Cardiac muscle cell (in vitro differentiated cells and primary cell): ENCODE data around the gene GSE1. TPM values are rescaled to one million over a fixed set of nuclear protein-coding genes. Genes with fewer than 3 reads are reported as not detected.

Experiments used
- DNase-seq, 2 donors: peaks; one replicate each; pipeline versions ENCODE4 v3.0.0 to v3.0.0-alpha.2; 2010 to 2017; ENCODE audit warnings: low read depth in 1 of 2, low spot score in 1 of 2
- H3K27ac ChIP-seq: fragments of 200-600 bp; sonication (generic); 2 replicates; pipeline ENCODE4 v1.5.1; 2016
- H3K27me3 ChIP-seq: fragments of 200-600 bp; sonication (generic); 2 replicates; pipeline ENCODE4 v1.6.0; 2016; ENCODE audit warnings: control low read depth
- H3K36me3 ChIP-seq: fragments of 200-600 bp; sonication (generic); 2 replicates; pipeline ENCODE4 v1.5.1; 2016; ENCODE audit warnings: control low read depth
- H3K4me1 ChIP-seq: fragments of 200-600 bp; sonication (generic); 2 replicates; pipeline ENCODE4 v1.8.1; 2017; ENCODE audit warnings: low read depth, mild to moderate bottlenecking, mixed run types
- H3K4me3 ChIP-seq: fragments of 200-600 bp; sonication (generic); 2 replicates; pipeline ENCODE4 v1.5.1; 2016; ENCODE audit warnings: mild to moderate bottlenecking
- H3K9me3 ChIP-seq: fragments of 200-600 bp; sonication (generic); 2 replicates; pipeline ENCODE4 v1.5.1; 2017; ENCODE audit warnings: low read depth, mild to moderate bottlenecking, control low read depth
- CTCF ChIP-seq: IDR thresholded peaks from 2 replicates; pipeline ENCODE4 v1.5.1; 2012; ENCODE audit warnings: low read depth, mild to moderate bottlenecking, low read length
- polyA plus RNA-seq: library from polyadenylated mRNA; unstranded; fragments of >200 nt; fragmentation: Nextera tagmentation; extraction: Ambion mirVana; gene quantifications from 2 replicates; pipeline ENCODE4 v1.2.1, GENCODE V29; 2016
- total RNA-seq: library from RNA; depleted of rRNA; stranded (reverse); fragments of >200 nt; gene quantifications from 2 replicates; pipeline ENCODE4 v1.2.3, GENCODE V29; 2016

The GSE1 gene
- total and polyA plus RNA-seq, 2 experiments from 2014 or later: 48.8 to 174 TPM

- Histone ChIP-seq H3K27ac (peak overlapping the region; percentile 84), H3K4me3 (no peak overlapping the region), H3K9me3 (no peaks in the 10 kb centered on the region), H3K27me3 (no peaks in the 10 kb centered on the region), H3K36me3 (no peaks in the 10 kb centered on the region), H3K4me1 (peaks cover 63% of the 10 kb centered on the region)
- no peak for TF ChIP-seq CTCF
- DNase-seq: peak in 1 of 2 donors; percentile 59
These were observed 46.5 kb upstream of the GSE1 start for GRCh38 chr16:85566561-85567100.

GRCh38 chr16:85567101-85567866, 45.8 kb upstream of the GSE1 start:
- no peak for DNase-seq
- Histone ChIP-seq H3K9me3 (no peaks in the 10 kb centered on the region), H3K27me3 (no peaks in the 10 kb centered on the region), H3K27ac (peak overlapping the region; percentile 84), H3K4me3 (no peak overlapping the region), H3K4me1 (peaks cover 57% of the 10 kb centered on the region), H3K36me3 (no peaks in the 10 kb centered on the region)
- no peak for TF ChIP-seq CTCF

GRCh38 chr16:85567935-85568334, 45.2 kb upstream of the GSE1 start:
- no peak for TF ChIP-seq CTCF
- no peaks in the 10 kb centered on the region for H3K27me3 ChIP-seq

GRCh38 chr16:85568519-85568918, 44.6 kb upstream of the GSE1 start:
- Histone ChIP-seq H3K36me3 (no peaks in the 10 kb centered on the region), H3K27ac (peak overlapping the region; percentile 81), H3K4me3 (no peak overlapping the region), H3K27me3 (no peaks in the 10 kb centered on the region), H3K4me1 (peaks cover 50% of the 10 kb centered on the region), H3K9me3 (no peaks in the 10 kb centered on the region)
- no peak for TF ChIP-seq CTCF
- DNase-seq: no peak

More at GRCh38 chr16:85567935-85568334, 45.2 kb upstream of the GSE1 start:
- H3K27ac ChIP-seq: peak overlapping the region; percentile 84
- no peaks in the 10 kb centered on the region for H3K9me3 ChIP-seq
- H3K36me3 ChIP-seq: no peaks in the 10 kb centered on the region
- H3K4me1 ChIP-seq: peaks cover 51% of the 10 kb centered on the region
- no peak overlapping the region for H3K4me3 ChIP-seq
- no peak for DNase-seq

GRCh38 chr16:85569039-85569614, 44.0 kb upstream of the GSE1 start:
- peak overlapping the region; percentile 81 for H3K27ac ChIP-seq
- no peak for DNase-seq
- no peak for TF ChIP-seq CTCF
- peaks cover 55% of the 10 kb centered on the region for H3K4me1 ChIP-seq
- no peaks in the 10 kb centered on the region for H3K9me3 ChIP-seq
- H3K36me3 ChIP-seq: no peaks in the 10 kb centered on the region
- H3K27me3 ChIP-seq: no peaks in the 10 kb centered on the region
- no peak overlapping the region for H3K4me3 ChIP-seq
